HG02588 (cell line): ENCODE results near the gene FOXJ3.

Experiments
- ATAC-seq: cut with Tn5 transposase; IDR thresholded peaks from one replicate; pipeline ENCODE4 v1.9.1; 2021; ENCODE audit warnings: mild to moderate bottlenecking, moderate library complexity; ENCODE audit not compliant: unreplicated experiment

FOXJ3 gene

DNA sequence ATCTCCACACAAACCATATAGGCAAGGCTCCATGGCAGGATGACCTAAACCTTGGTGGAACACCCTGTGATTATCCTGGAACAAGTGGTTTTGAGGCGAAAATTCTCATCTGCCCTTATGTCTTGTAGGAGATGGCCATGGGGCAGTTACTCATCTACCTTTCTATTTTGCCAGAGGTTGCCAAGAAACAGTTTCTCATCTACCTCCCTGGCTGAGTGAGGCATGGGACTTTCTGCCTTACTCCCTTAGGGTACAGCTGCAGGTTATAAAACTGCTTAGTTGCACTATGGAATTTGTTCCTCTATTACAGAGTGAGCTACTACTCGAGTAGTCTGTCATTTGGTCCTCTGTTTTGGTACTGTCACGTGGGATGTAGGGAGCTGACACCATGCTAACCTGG lies 139.2 kb downstream of the FOXJ3 start:
- ATAC-seq = no peak

DNA sequence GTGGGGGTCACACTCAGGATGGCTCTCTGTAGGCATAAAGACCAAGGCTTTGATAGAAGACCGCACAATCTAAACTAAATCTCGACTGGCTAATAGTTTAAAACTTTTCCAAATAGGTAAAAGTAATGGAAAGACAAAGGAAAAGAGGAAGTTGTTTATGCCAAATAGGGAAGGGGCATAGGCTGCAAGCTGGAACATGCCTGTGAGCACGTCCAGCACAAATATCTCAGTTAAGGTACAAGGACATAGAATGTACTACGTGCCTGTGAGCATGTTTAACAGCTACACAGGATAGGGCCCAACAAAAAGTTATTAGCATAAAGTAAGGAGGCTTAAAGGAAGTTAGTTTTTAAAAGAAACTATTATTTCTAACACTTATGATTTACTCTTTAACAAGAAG lies 142.9 kb downstream of the FOXJ3 start:
- ATAC-seq = no peak

DNA sequence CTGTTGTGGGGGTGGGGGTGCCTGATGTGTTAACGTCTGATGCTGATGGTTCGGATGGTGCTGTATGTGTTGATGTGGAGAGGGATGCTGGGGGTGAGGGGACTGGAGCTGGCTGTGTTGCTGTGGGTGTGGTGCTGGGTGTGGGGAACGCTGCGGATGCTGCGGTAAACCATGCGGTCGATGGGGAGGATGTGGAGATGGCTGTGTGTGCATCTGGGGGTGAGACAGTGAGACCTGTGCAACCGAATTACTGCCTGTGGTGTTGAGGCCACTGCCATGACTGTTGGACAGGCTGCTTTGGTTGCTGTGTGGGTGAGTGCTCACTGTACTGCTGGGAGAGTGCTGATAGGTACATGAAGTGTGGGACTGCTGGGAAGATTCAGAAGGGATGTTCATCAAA lies 143.7 kb downstream of the FOXJ3 start:
- no peak for ATAC-seq

DNA sequence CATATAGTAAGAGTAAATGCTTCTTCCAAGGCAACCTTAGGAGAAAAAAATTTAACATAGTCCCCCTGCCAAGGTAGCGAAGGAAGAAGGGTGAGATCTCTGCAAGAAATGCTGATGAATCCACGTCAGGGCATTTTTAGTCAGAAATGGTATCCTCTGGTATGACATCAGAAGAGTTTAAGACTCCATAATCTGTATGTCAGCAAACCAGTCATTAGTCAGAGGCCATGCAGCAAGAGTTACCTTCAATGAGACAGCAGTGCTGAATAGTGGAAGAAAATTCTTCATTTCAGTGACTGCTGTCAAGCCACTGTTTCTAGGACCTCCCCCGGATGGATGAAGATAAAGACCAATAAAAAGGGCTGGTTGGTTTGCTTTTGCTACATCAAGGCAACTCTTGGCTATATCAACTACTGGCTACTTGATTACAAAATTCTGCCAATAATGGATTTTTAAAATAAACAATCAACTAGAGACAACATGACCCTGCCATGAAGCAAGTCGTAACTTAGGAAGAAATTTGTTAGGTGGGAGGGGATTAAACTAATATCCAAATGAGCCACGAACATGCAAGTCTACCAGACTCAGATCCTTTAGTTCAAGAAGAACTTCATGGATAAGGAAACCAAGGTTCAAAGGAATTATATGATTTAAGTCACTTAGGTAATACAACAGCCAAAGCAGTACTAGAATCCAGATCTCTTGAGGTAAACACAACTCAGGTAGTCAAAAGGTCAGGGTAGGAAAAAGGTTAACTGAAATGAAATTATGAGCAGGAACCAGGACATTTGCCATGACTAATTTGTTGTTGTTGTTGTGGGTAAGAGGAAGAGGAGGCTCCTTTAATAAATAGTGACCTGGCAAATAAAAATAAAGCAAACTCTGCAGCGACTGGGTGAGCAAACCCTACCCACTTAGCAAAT lies 144.8 kb downstream of the FOXJ3 start:
- no peak for ATAC-seq

DNA sequence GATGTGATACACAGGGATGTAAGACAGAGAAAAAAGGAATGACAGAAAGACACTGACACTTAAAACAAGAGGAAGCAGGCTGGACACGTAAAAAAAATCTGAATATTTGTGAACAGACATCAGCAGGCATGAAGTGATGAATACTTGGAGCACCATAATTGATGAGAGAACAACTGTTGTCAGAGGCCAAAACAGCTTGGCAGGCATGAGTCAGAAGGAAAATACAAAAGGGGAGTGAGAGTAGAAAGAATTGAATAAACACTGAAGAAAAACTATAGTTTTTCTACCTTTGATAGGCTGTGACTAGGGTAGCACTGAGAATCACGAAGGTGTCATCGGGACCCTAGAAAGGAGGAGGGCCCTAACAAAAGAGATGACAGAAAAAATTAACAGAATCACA lies 148.9 kb downstream of the FOXJ3 start:
- no peak for ATAC-seq

DNA sequence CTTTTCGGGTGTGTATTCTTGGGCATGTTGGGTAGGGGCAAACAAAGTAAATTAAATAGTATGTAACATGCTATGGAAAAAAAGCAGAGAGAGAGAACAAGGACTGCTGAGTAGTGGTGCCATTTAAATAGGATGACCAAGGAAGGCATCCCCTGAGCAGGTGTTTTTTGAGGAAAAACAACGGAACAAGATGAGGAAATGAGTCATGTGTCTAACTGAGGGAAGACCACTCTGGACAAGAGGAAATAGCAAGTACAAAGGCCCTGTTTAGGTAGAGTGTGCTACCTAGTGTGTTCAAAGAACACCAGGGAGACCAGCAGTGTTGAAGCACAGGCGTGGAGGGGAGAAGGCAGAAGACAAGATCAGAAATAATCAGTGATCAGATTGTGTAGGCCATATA lies 150.4 kb downstream of the FOXJ3 start:
- ATAC-seq = no peak

DNA sequence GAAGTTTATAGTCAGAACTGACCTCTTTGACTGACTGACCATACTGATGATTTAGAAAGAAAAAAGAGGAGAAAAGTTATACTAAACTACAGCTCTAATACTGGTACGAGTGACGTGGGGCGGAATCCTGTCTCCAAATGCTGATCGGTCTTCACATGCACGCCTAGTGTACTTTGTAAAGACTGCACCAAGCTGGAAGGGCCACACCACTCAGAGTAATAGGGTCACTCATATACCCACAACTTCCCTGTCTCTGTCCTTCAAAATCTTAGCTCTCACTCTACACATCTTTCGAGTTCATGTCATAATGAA lies 151.1 kb downstream of the FOXJ3 start:
- ATAC-seq = no peak

DNA sequence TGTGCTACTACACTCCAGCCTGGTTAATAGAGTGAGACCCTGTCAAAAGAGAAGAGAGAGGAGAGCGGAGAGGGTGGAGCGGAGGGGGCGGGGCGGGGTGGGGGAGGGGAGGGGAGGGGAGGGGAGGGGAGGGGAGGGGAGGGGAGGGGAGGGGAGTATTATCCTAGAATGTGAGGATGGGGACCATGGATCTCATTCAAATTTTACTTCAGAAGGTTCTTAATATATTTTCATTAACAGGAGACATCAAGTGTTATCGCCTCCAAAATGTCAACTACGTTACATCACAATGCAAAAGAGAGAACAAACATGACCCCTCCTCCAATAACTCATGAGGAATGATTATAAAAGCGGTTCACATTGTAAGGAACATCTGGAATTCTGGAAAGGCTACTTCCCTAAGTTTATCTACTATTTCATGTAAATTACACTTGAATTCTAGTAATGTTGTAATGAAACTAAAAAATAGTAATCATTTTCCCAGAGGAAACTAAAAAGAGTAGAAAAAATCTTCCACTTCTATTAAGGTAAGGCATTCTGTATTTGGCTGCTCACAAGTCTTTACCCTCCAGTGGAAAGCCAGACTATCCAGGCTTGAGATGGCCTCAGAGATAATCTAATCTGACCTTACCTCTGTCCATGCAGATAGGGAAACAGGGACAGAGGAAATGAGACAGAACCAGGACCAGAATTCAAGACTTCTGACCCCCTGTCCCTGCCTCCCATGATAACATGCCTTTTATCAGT lies 151.7 kb downstream of the FOXJ3 start:
- no peak for ATAC-seq

DNA sequence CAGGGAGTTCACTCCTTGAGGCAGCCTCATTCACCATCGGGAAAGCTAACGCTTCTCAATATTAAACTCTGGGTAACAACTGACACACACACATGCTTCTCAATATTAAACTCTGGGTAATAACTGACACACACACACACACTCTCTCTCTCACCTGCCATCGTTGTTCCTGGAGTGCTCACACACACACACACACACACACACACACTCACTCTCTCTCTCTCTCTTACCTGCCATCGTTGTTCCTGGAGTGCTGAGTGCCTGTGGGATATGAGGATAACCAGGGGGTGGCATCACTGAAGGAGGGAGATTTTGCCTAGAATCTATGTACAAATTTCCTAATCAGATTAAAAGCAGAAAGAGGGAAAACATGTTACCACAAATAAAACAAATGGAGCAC lies 153.3 kb downstream of the FOXJ3 start:
- no peak for ATAC-seq

DNA sequence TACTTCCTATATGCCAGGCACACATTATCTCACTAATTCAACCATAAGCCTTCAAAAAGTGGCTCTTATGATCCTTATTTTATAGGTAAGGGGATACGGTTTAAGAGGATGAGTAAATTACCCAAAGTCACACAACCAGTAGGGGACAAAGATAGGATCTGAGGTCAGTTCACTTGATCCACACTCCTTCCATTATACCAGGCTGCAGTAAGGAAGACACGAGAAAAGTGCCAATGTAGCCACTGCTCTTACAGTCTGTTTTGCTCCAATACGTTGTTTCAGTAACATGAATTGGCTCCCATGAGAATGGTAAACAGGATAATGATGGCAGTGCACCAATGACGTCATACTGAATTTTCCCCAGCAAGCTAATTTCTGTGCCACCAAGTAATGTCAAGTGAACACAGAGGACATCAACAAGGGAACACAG lies 155.1 kb downstream of the FOXJ3 start:
- no peak for ATAC-seq

DNA sequence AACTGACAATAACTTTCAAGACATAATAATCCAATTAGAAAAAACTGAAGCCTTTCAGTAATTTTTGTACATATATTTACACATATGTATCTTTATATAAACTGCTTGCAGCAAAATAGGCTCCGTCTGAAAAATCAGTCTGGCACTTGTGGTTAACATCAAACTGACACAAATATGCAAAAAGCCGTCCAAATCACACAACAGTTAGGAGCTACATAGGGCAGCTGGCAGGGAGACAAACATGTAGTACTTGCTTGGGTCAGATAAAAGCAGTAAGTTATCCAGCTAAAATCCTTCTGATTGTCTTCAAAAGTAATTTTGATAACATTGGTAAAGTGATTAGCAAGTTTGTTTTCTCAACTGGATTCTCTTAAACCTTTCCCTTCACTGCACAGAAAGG lies 155.8 kb downstream of the FOXJ3 start:
- no peak for ATAC-seq

DNA sequence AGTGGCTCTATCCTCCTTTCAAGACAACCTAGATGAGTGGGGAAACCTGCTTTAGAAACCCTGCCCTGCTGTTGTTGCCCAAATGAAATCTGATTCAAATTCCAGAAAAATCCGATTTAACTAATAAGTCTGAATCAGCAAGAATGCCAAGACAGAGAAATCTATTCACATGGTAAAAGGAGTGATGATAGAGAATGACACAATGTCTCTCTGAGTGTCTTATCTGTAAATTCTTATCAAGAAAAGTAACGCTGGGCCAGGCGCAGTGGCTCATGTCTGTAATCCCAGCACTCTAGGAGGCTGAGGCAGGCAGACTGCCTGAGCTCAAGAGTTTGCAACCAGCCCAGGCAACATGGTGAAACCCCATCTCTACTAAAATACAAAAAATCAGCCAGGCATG lies 156.8 kb downstream of the FOXJ3 start:
- no peak for ATAC-seq

DNA sequence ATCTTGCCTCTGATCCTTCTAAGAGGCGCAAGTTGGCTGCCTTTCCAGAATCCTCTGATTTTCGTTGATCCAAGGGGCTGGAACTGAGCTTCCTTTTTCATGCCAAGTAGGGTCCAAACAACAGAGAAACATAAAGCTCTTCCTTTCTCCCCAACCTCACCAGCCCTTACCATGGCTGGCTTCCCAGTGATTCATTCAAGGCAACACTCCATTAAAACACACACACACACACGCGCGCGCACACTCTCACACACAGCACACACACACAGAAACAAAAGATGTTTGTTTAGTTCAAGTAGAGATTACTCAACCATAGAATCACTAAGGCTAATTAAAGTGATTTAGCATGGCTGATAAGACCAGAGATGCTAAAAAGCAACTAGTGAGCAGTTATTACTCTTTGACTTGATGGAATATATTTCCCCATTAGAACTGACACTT lies 157.5 kb downstream of the FOXJ3 start:
- no peak for ATAC-seq

DNA sequence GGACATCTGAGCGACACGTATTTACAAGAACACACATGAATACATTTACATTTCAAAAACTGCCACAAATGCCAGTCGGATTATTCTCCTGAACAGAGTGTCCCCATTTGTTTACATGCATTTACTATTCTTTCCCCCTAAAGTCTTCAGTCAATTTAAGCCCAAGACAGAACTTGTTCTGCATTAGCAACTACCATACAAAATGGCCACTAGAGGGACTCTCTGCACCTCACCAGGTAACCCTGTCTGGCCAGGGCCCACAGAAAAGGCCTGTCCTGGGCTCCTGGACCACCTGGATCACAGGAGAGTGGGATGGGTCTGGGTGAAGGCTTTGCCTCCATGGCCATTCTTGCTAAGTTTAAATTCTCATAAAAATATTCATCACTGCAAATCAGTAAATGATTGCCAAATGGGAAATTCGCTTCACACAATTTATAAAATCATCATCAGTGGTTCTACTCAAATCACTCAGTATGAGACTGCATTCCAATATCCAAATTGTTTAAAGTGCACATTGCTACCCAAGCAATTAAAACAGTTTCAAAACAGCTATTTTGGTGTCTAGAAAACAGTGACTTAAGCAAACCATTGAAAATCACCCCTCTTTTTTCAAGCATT lies 158.0 kb downstream of the FOXJ3 start:
- ATAC-seq = no peak

DNA sequence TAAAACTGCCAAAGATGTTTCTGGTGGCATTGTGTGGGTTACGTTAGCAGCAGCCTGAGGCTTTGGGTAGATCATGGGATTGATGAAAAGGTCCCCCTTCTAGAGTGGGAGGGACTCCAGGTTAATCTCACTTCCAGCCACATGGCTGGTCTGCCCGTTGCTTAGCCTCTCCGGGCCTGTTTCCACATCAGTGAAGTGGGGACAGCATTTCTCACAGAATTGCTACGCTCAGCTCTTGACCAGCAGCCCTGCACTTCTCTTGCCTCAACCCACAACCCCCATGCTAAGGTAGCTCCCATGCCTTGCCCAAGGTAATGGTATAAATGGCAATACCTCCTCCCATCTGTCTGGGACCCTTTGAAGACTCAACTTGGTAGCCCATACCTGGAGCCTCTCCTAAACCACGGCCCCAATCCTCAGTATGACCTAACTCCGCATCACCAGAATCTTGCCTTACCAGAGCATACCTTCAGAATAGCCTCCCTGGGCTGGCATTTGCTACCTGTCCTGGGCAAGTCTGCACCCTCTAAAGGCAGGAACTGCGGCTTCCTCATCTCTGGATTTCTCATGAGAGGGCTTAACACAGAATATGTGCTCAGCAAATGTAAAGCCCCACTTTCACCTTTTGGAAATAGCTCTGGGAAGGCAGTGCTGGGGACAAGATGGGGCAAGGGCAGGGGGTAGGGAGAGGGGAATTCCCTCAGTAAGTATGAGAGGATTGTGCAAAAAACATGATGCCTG lies 159.6 kb downstream of the FOXJ3 start:
- ATAC-seq = no peak

DNA sequence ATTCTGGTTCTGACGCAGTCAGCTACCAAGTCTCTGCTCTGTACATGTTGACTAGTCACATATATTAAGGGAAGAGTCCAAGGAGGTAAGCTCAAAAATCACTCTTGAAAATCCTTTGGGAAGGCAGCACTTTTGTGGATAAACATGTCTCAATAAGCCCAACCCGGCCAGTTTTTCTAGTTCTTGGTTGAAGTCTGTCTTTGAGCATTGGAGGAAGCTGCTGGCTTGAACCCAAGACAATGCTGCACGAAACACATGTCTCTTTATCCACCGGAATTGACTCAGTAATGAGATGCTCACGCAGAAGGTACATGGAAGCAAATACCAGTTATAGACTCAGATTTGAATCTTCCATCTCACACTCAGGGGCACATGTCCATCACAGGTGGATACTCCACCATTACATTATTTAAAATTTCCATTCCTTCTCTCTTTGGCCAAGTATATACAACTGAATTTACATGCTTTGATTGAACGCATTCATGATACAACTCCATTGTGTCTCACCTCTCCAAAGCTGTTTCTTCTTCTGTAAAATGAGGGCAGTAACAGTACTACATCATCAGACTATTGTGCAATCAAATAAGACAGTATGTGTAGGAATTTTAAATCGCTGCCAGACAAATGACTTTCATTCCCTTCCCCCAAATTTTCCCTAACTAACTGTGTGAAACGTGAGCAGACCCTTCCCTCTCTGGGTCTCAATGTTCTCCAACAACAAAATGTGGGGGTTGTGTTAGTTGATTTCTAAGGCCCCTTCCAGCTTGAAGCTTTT lies 160.9 kb downstream of the FOXJ3 start:
- no peak for ATAC-seq

DNA sequence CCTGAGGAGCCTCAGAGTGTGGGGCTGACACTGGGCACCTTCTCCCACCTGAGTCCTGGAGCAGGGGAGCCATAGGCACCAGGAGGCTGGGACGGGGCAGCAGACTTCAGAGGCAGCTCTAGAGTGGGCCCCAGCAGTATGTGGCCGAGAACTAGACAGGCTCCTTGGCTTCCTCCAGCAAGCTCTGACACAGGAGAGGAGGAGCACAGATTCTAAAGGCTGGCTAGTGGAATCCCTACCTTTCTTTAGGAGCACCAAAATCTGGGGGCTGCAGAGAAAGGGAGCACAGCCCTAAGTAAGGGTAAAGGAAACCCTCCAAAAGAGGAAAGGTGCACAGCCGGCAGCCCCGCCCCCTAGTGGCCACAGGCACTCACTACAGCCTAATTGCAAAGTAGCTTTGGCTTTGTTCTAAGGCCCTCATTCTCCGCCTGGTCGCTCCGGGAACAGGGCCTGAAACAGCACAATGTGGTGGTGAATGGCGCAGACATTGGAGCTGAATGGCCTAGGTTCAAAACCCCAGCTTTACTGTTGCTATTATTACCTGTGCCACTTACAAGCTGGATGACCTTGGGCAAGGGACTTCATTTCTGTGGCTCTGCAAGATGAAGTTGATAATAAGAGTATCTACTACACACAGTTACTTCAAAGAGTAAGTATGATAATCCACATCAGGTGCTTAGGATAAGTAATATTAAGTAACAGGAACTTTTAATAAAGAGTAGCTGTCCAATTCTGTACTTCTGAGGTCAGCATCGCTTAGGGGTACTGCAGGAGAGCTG lies 161.7 kb downstream of the FOXJ3 start:
- ATAC-seq = no peak

DNA sequence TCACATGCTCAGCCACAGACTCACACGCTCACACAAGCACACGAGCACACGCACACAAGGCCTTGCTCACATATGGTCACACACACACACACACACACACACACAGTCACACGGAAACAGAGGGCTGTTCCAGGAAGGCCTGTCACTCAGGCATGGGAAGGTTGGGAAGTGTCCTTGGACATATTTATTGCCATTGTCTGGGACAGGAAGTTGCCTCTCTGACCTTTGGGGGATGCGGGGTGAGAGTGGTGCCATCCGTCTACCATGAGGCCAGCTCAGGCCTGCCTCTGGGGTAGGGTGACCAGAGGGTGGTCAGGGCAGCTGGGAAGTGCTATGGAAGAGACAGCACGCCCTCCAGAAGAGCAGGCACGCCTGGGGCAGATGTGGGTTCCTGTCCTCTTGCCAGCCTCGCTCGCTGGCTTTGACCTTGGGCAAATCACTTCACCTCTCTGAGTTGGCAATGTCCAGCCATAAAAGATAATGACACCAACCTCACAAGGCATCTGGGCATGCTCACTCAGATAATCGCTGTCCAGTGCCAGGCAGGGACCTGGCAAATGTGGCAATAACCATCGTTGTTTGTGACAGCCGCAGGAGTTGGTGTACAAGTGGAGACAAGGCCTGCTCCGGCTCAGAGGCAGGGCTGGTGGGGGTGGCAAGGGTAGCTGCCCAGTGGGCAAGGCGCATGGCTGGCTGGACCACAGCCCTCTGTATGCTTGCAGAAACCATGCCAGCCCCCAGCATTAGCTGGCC lies 162.5 kb downstream of the FOXJ3 start:
- no peak for ATAC-seq

DNA sequence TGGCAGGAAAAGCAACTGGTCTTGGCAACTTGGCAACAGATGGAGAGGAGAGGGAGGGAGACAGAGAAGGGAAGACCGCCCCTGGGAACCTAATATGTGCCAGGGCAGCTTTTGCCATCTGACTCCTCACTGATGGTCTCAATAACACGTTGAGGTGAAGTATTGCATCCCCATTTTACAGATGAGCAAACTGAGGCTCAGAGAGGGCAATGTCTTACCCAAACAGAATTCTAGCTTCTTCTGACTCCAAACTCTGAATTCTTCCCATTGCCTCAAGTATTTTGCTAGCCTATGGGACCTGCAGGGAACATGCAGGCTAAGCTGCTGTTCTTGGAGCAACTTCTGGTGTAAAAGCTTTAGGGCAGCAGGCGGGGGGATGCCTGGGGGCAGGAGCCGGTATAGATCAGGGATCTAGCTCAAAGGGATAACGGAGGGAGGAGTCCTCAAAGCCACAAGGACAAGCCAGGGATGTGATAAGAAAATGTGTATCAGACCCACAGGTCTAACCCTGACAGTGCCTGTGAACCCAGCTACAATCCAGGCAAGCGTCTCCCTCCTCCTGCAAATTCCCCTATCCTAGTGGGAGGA lies 163.3 kb downstream of the FOXJ3 start:
- no peak for ATAC-seq
